Hepatic stellate cell (primary cell): ENCODE results near the gene PDE6D.

ENCODE experiments used
- DNase-seq: peaks from one replicate; pipeline ENCODE4 v3.0.0; 2011; ENCODE audit warnings: low spot score

PDE6D gene

GRCh38 chr2:231707625-231707926, 73.5 kb downstream of the PDE6D start:
- DNase-seq = no peak

GRCh38 chr2:231706731-231707624, 74.1 kb downstream of the PDE6D start:
- peak; percentile 100 for DNase-seq

GRCh38 chr2:231704017-231704416, 77.1 kb downstream of the PDE6D start:
- no peak for DNase-seq

- no peak for DNase-seq
Measured at GRCh38 chr2:231701456-231702373, 79.4 kb downstream of the PDE6D start.

GRCh38 chr2:231699006-231699405, 82.1 kb downstream of the PDE6D start:
- DNase-seq = no peak

GRCh38 chr2:231696004-231696367, 85.1 kb downstream of the PDE6D start:
- no peak for DNase-seq

- no peak for DNase-seq
Measured at GRCh38 chr2:231693956-231694355, 87.1 kb downstream of the PDE6D start.

- DNase-seq = no peak
Measured at GRCh38 chr2:231692847-231693246, 88.2 kb downstream of the PDE6D start.

GRCh38 chr2:231691251-231691772, 89.8 kb downstream of the PDE6D start:
- DNase-seq = no peak

- DNase-seq = no peak
Measured at GRCh38 chr2:231689124-231689893, 91.8 kb downstream of the PDE6D start.

- DNase-seq = no peak
Measured at GRCh38 chr2:231688719-231689118, 92.4 kb downstream of the PDE6D start.

GRCh38 chr2:231687961-231688360, 93.1 kb downstream of the PDE6D start:
- no peak for DNase-seq

GRCh38 chr2:231687133-231687852, 93.8 kb downstream of the PDE6D start:
- DNase-seq = peak; percentile 60

- no peak for DNase-seq
Measured at GRCh38 chr2:231686192-231687100, 94.6 kb downstream of the PDE6D start.

GRCh38 chr2:231685349-231686191, 95.5 kb downstream of the PDE6D start:
- DNase-seq = no peak

- no peak for DNase-seq
Measured at GRCh38 chr2:231684314-231685223, 96.5 kb downstream of the PDE6D start.

- DNase-seq = no peak
Measured at GRCh38 chr2:231683292-231684235, 97.5 kb downstream of the PDE6D start.
